ENCODE data around the gene UGGT2. TPM values are rescaled to one million over a fixed set of nuclear protein-coding genes. Genes with fewer than 3 reads are reported as not detected.

UGGT2 gene
- total RNA-seq, 2 experiments from 2014 or later: 0.26 TPM; not detected in 1

DNA sequence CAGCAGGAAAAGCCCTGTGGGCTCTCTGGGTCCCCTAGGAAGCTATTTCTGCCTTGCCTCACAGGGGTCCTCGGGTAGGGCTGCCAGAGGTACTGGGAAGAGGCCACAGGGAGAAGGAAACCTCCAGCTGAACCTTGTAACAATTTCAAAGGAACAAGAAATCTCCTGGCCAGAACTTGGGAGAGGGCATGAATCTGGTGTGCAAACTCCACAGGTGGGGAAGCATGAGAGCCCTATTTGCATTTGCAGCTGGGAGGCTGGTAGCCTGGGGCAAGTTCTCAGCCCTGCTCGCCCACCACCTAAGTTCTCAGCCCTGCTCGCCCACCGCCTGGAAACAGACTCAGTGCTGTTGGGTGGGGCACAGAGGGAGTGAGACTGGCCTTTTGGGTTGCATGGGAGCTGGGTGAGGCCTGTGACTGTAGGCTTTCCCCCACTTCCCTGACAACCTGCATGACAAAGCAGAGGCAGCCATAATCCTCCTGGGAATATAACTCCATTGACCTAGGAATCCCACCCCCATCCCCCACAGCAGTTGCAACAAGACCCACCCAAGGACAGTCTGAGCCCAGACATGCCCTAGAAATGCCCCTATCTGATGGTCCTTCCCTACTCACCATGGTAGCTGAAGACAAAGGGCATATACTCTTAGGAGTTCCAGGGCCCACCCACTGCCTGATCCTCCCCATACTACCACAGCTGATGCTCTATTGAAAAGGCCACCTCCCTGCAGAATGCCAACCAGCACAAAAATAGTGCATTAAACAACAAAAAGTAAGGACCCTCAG is 11.7 kb downstream of the UGGT2 start:
- ChIA-PET POLR2A (no interaction called here), CTCF (no interaction called here)
- no peaks in the 10 kb centered on the region for H3K36me3 Mint-ChIP-seq

GRCh38 chr13:96036515-96036914 is 16.7 kb downstream of the UGGT2 start:
- peaks cover 12% of the 10 kb centered on the region for H3K9me3 Mint-ChIP-seq
- H3K27me3 Mint-ChIP-seq: no peaks in the 10 kb centered on the region
- no peaks in the 10 kb centered on the region for H3K4me1 Mint-ChIP-seq (ENCODE audit: low read depth)
- ChIA-PET CTCF (no interaction called here), POLR2A (no interaction called here)
- H3K4me3 Mint-ChIP-seq: no peak overlapping the region
- H3K36me3 Mint-ChIP-seq: no peaks in the 10 kb centered on the region
- no peak overlapping the region for H3K27ac Mint-ChIP-seq
- intact Hi-C loops (cut with micrococcal nuclease): no loop called here
- DNase-seq: no peak

More for the DNA sequence above, 11.7 kb downstream of the UGGT2 start:
- intact Hi-C loops (cut with micrococcal nuclease): no loop called here
- Mint-ChIP-seq H3K27ac (no peak overlapping the region), H3K9me3 (peaks cover 9% of the 10 kb centered on the region), H3K4me3 (no peak overlapping the region), H3K27me3 (no peaks in the 10 kb centered on the region), H3K4me1 (ENCODE audit: low read depth) (no peaks in the 10 kb centered on the region)
- no peak for DNase-seq

- intact Hi-C loops (cut with micrococcal nuclease): no loop called here
- POLR2A ChIA-PET: no interaction called here
- H3K9me3 Mint-ChIP-seq: peaks cover 12% of the 10 kb centered on the region
- H3K27me3 Mint-ChIP-seq: no peaks in the 10 kb centered on the region
- H3K4me1 Mint-ChIP-seq (ENCODE audit: low read depth): no peaks in the 10 kb centered on the region
- no peak overlapping the region for H3K4me3 Mint-ChIP-seq
- DNase-seq: no peak
- no peaks in the 10 kb centered on the region for H3K36me3 Mint-ChIP-seq
- no peak overlapping the region for H3K27ac Mint-ChIP-seq
- CTCF ChIA-PET: no interaction called here
Measured at GRCh38 chr13:96034662-96035061, 18.5 kb downstream of the UGGT2 start.

DNA sequence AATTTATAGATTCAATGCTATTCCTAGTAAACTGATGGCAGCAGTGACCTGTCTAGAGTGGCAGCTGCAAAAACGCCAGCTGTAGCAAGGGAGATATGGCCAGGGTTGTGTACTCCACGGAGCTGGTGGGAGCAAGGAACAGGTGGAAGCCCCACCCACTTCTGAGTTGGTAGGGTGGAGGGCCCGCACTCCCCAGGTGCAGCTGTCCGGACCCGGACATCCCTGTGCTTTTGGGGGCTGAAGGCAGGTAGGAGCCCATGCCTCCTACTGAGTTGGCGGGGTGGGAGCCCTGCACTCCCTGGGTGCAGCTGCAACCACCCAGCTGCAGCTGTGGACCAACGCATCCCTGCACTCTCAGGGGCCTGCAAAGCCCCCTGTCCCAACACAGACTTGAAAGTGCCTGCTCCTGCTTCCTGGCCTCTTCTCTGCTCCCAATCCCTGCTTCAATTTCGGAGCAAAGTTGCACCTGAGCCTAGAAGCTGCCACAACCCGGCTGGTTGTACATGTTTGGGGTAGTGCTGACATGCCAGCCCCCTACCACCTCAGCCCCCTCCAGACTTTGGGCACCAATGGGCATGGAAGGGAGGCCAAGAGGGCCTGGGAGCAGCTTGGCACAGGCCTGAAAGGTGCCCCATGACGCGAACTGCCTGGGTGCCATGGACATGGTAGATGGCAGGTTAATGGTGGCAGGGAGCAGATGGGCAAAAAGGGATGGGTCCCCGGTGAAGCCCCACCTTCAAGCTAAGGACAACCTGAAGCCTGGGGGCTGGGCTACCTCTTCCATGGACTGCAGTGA is 19.8 kb downstream of the UGGT2 start:
- H3K9me3 Mint-ChIP-seq: peaks cover 12% of the 10 kb centered on the region
- H3K36me3 Mint-ChIP-seq: no peaks in the 10 kb centered on the region
- intact Hi-C loops (cut with micrococcal nuclease): no loop called here
- no peaks in the 10 kb centered on the region for H3K27me3 Mint-ChIP-seq
- DNase-seq: no peak
- H3K4me1 Mint-ChIP-seq (ENCODE audit: low read depth): no peaks in the 10 kb centered on the region
- POLR2A ChIA-PET: no interaction called here
- CTCF ChIA-PET: no interaction called here
- no peak overlapping the region for H3K27ac Mint-ChIP-seq
- no peak overlapping the region for H3K4me3 Mint-ChIP-seq

- Mint-ChIP-seq H3K4me1 (ENCODE audit: low read depth) (no peaks in the 10 kb centered on the region), H3K9me3 (peaks cover 12% of the 10 kb centered on the region), H3K36me3 (no peaks in the 10 kb centered on the region), H3K27me3 (no peaks in the 10 kb centered on the region), H3K27ac (no peak overlapping the region), H3K4me3 (no peak overlapping the region)
- CTCF ChIA-PET: no interaction called here
- POLR2A ChIA-PET: no interaction called here
- DNase-seq: no peak
- intact Hi-C loops (cut with micrococcal nuclease): no loop called here
Measured at GRCh38 chr13:96032717-96033116, 20.5 kb downstream of the UGGT2 start.

DNA sequence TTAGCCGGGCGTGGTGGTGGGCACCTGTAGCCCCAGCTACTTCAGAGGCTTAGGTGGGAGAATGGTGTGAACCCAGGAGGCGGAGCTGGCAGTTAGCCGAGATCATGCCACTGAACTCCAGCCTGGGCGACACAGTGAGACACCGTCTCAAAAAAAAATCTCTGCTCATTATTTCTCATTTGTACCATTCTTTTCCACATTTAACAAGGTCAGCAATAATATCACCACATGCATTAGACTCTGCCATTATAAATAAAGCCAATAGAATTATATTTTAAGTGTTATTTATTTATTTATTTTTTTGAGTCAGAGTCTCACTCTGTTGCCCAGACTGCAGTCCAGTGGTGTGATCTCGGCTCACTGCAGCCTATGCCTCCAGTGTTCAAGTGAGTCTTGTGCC is 24.2 kb downstream of the UGGT2 start:
- Mint-ChIP-seq H3K4me3 (no peak overlapping the region), H3K9me3 (peaks cover 5% of the 10 kb centered on the region), H3K4me1 (ENCODE audit: low read depth) (no peaks in the 10 kb centered on the region), H3K27ac (no peak overlapping the region), H3K36me3 (no peaks in the 10 kb centered on the region), H3K27me3 (no peaks in the 10 kb centered on the region)
- ChIA-PET POLR2A (no interaction called here), CTCF (no interaction called here)
- no peak for DNase-seq
- intact Hi-C loops (cut with micrococcal nuclease): loop anchor here (10.0 kb wide), 1 partner anchor 786 kb away; no protein-coding TSS in a partner anchor

DNA sequence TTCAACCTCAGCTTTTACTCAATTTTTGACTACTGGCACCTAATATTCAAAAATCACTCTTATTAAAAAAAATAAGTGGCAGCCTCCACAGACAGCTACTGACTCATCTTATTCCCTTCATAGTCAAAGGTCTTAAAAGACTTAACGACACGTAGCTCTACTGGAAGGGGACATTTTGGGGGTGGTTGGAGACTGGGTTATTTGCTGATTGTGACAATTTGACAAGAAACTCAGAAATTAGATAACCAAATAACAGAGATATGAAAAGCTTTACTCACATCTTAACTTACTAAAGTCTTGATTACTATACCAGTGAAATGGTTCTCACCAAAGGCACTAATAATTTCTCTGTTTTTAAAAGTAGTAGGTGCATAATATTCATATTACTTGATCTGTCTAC is 25.7 kb downstream of the UGGT2 start:
- Mint-ChIP-seq H3K36me3 (no peaks in the 10 kb centered on the region), H3K27me3 (no peaks in the 10 kb centered on the region), H3K4me3 (no peak overlapping the region), H3K4me1 (ENCODE audit: low read depth) (no peaks in the 10 kb centered on the region), H3K27ac (no peak overlapping the region), H3K9me3 (no peaks in the 10 kb centered on the region)
- POLR2A ChIA-PET: no interaction called here
- no peak for DNase-seq
- intact Hi-C loops (cut with micrococcal nuclease): loop anchor here (10.0 kb wide), 1 partner anchor 787 kb away; no protein-coding TSS in a partner anchor
- CTCF ChIA-PET: no interaction called here

GRCh38 chr13:96025283-96025682 is 27.9 kb downstream of the UGGT2 start:
- Mint-ChIP-seq H3K4me3 (no peak overlapping the region), H3K9me3 (no peaks in the 10 kb centered on the region), H3K27ac (no peak overlapping the region), H3K36me3 (no peaks in the 10 kb centered on the region), H3K4me1 (ENCODE audit: low read depth) (no peaks in the 10 kb centered on the region), H3K27me3 (no peaks in the 10 kb centered on the region)
- intact Hi-C loops (cut with micrococcal nuclease): loop anchor here (10.0 kb wide), 1 partner anchor 790 kb away; no protein-coding TSS in a partner anchor
- CTCF ChIA-PET: no interaction called here
- POLR2A ChIA-PET: no interaction called here
- DNase-seq: no peak

DNA sequence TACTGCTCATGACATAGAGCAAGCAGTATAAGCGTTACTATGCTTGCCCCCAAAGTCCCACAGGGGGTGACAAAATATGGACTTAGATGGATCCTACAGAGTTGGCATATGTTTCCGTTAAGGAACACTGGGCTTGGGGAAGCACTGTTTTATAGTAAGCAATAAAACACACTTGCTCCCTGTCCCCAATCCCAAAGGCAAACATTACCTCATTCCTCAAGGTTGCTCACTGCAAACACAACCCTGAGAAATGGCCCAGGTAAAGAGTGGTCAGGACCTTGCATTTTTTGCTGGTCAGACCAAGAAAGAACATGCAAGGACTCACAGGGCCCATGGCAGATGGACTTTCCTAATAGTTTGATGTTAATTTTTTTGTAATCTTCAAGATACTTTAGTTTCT is 32.3 kb downstream of the UGGT2 start:
- H3K4me1 Mint-ChIP-seq (ENCODE audit: low read depth): no peaks in the 10 kb centered on the region
- ChIA-PET CTCF (no interaction called here), POLR2A (no interaction called here)
- peaks cover 4% of the 10 kb centered on the region for H3K9me3 Mint-ChIP-seq
- no peak for DNase-seq
- no peak overlapping the region for H3K27ac Mint-ChIP-seq
- no peaks in the 10 kb centered on the region for H3K27me3 Mint-ChIP-seq
- H3K4me3 Mint-ChIP-seq: no peak overlapping the region
- intact Hi-C loops (cut with micrococcal nuclease): loop anchor here (10.0 kb wide), 1 partner anchor 794 kb away; no protein-coding TSS in a partner anchor
- no peaks in the 10 kb centered on the region for H3K36me3 Mint-ChIP-seq

DNA sequence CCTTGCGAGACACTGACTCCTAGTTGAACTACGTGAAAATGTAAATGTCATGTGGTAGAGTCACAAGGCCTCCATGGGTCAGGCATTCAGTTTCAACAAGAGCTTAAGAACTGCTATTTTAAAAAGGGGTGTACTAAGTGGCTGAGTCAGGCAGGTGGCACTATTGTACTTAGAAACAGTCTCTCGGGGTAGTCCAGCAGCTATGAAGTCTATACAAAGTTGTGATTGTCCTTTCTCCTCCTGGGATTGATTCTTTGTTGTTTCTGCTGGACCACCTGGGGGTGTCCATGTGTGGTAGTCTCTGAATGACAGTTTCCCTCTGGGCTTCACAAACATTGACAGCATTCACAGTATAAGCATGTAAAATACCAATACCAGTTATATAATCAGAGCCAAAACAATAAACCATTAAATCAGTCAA is 33.0 kb downstream of the UGGT2 start:
- H3K9me3 Mint-ChIP-seq: peaks cover 9% of the 10 kb centered on the region
- intact Hi-C loops (cut with micrococcal nuclease): loop anchor here (10.0 kb wide), 1 partner anchor 795 kb away; no protein-coding TSS in a partner anchor
- no peaks in the 10 kb centered on the region for H3K36me3 Mint-ChIP-seq
- no peak overlapping the region for H3K27ac Mint-ChIP-seq
- ChIA-PET POLR2A (no interaction called here), CTCF (interaction anchor here (0.5 to 1.7 kb wide), 6 partner anchors 40 to 938 kb away, joined by 3 to 9 read pairs (median 3); no protein-coding TSS in a partner anchor)
- no peaks in the 10 kb centered on the region for H3K27me3 Mint-ChIP-seq
- no peaks in the 10 kb centered on the region for H3K4me1 Mint-ChIP-seq (ENCODE audit: low read depth)
- no peak for DNase-seq
- H3K4me3 Mint-ChIP-seq: no peak overlapping the region

- no peak for DNase-seq
- POLR2A ChIA-PET: no interaction called here
- CTCF ChIA-PET: no interaction called here
- no peak overlapping the region for H3K4me3 Mint-ChIP-seq
- H3K36me3 Mint-ChIP-seq: no peaks in the 10 kb centered on the region
- H3K27ac Mint-ChIP-seq: no peak overlapping the region
- H3K27me3 Mint-ChIP-seq: no peaks in the 10 kb centered on the region
- intact Hi-C loops (cut with micrococcal nuclease): no loop called here
- H3K4me1 Mint-ChIP-seq (ENCODE audit: low read depth): no peaks in the 10 kb centered on the region
- peaks cover 10% of the 10 kb centered on the region for H3K9me3 Mint-ChIP-seq
Measured at GRCh38 chr13:96018135-96018534, 35.1 kb downstream of the UGGT2 start.

GRCh38 chr13:96011291-96011872 is 41.8 kb downstream of the UGGT2 start:
- no peak for DNase-seq
- ChIA-PET CTCF (no interaction called here), POLR2A (no interaction called here)
- Mint-ChIP-seq H3K9me3 (peaks cover 17% of the 10 kb centered on the region), H3K4me3 (no peak overlapping the region), H3K27ac (no peak overlapping the region), H3K4me1 (ENCODE audit: low read depth) (no peaks in the 10 kb centered on the region), H3K27me3 (no peaks in the 10 kb centered on the region), H3K36me3 (no peaks in the 10 kb centered on the region)
- intact Hi-C loops (cut with micrococcal nuclease): no loop called here

Data from activated CD4-positive, alpha-beta memory T cell treated with anti-CD3 and anti-CD28 coated beads for 36 hours (primary cell).